ENCODE results near the gene ATG7.

- TF ChIP-seq CTCF (IDR thresholded peaks at IDR 0.05; ENCODE audit: low read length) (no peak), EZH2 (optimal IDR thresholded peaks at IDR 0.05; ENCODE audit: low read depth, low read length) (no peak), EZH2phosphoT487 (IDR thresholded peaks at IDR 0.05; ENCODE audit: low read length) (no peak)
Observed at GRCh38 chr3:11224010-11224409, 48.2 kb upstream of the ATG7 start.

All from MM.1S (cell line).